Measurements from ENCODE around the gene DCAF7. TPM values are rescaled to one million over a fixed set of nuclear protein-coding genes. Genes with fewer than 3 reads are reported as not detected.

Gene DCAF7
- total RNA-seq, 4 donors from 2014 or later = 24.8 to 29.7 (median 25.9) TPM

DNA sequence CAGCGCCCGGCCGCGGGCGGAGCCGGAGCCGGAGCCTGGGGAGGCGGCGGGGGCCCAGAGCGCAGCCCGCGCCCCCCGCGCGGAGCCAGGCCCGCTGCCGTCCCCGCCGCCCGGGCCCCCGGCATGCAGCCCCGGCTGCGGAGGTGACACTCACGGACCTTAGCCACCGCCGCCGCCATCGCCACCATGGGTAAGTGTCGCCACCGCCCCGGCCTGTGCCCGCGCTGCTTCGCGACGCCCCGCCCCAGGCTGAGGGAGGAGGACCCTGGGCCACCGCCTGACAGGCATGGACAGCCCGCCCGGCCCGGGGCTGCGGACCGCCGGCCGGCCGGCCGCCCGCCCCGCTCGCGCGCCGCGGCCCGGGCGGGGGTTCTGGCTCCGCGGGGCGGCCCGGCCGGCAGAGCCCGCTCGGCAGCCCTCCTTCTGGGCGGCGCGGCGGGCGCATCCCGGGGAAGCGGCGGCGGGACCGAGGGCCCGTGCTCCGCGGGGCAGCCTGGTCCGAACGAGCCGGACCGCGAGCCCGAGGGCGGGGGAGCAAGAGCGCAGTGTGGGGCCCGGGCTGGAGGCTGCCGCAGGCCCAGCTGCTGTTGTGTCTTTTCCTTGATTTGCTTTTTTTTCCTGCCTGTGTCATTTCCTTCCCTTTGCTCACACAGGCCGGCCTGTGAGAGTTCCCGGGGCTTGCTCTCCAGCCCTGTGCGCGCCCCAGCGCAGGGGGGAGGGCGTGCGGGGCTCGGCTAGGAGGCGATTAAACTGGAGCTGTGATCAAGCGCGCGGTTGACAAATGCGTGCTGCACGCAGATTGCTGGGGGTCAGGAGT lies 72.5 kb downstream of the DCAF7 start:
- intact Hi-C loops (cut with DNase I) = no loop called here
- H3K27ac ChIP-seq = peak overlapping the region; percentile 89 to 99 (median 94)
- H3K4me1 ChIP-seq = peaks cover 20 to 54% (median 35%) of the 10 kb centered on the region in 3 donors
- no peaks in the 10 kb centered on the region for H3K27me3 ChIP-seq
- DNase-seq = peak; percentile 12
- H3K4me3 ChIP-seq = peak overlapping the region; percentile 68 to 89 (median 77)
- no peaks in the 10 kb centered on the region for H3K36me3 ChIP-seq
- no peaks in the 10 kb centered on the region for H3K9me3 ChIP-seq
- WGBS, 2 donors = 0% methylated on average over 11 to 23 of the region's 100 CpGs
- TF ChIP-seq, protein P1, sequence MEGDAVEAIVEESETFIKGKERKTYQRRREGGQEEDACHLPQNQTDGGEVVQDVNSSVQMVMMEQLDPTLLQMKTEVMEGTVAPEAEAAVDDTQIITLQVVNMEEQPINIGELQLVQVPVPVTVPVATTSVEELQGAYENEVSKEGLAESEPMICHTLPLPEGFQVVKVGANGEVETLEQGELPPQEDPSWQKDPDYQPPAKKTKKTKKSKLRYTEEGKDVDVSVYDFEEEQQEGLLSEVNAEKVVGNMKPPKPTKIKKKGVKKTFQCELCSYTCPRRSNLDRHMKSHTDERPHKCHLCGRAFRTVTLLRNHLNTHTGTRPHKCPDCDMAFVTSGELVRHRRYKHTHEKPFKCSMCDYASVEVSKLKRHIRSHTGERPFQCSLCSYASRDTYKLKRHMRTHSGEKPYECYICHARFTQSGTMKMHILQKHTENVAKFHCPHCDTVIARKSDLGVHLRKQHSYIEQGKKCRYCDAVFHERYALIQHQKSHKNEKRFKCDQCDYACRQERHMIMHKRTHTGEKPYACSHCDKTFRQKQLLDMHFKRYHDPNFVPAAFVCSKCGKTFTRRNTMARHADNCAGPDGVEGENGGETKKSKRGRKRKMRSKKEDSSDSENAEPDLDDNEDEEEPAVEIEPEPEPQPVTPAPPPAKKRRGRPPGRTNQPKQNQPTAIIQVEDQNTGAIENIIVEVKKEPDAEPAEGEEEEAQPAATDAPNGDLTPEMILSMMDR (IDR thresholded peaks at IDR 0.05) = no peak
- TF ChIP-seq POLR2A (IDR thresholded peaks at IDR 0.05) = peak in 1 of 4 donors; percentile 44

DNA sequence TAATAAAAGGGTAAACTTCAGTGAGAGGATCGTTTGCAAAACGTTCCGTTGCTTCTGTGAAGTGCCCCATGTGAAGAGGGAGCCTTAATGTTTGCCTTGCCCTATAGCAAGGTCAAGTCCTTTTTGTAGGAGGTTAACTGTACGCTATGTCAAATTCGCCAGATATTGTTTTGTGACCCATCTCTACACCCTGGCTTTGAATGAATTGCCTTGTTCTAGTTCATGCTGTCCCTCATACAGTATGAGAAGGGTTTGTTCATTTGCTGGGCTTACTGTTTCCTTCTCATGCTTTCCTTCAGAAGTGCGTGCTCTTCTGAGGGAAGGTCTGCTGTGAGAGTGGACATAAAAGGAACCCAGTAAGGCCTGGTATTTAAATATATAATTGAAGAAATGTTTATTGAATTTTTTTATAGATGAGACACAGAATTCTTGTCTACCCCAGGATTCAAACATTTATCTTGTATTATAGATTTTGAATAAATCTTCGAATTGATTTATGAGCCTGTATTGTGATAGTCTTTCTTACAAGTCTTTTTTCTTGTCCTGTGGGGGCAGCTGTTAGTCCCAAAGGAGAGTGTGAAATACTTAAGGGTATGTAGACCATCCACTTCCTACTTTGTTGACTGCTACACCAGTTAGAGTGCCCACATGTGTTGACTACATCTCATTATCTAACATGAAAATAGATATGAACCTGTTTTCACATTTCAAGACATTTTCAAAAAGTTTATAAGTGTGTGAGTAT lies 73.7 kb downstream of the DCAF7 start:
- WGBS, 2 donors = 47 to 55% methylated on average over 7 of the region's 7 CpGs
- peak overlapping the region in 3 of 4 donors; percentile 68 to 89 (median 81) for H3K4me3 ChIP-seq
- intact Hi-C loops (cut with DNase I) = no loop called here
- TF ChIP-seq POLR2A (IDR thresholded peaks at IDR 0.05) = no peak
- TF ChIP-seq, protein P1 (IDR thresholded peaks at IDR 0.05) = no peak
- H3K9me3 ChIP-seq = no peaks in the 10 kb centered on the region
- no peak for DNase-seq
- no peaks in the 10 kb centered on the region for H3K27me3 ChIP-seq
- peaks cover 20 to 62% (median 37%) of the 10 kb centered on the region in 3 donors for H3K4me1 ChIP-seq
- H3K36me3 ChIP-seq = no peaks in the 10 kb centered on the region
- H3K27ac ChIP-seq = peak overlapping the region in 3 of 4 donors; percentile 89 to 99 (median 96)

- Histone ChIP-seq H3K27me3 (no peaks in the 10 kb centered on the region), H3K4me3 (peak overlapping the region in 2 of 4 donors; percentile 81 to 89), H3K36me3 (no peaks in the 10 kb centered on the region), H3K27ac (peak overlapping the region in 1 of 4 donors; percentile 34), H3K4me1 (peaks cover 20 to 68% (median 42%) of the 10 kb centered on the region in 3 donors), H3K9me3 (no peaks in the 10 kb centered on the region)
- WGBS, 2 donors = 56 to 77% methylated on average over 1 of the region's 1 CpG
- no peak for DNase-seq
- no peak for TF ChIP-seq POLR2A (IDR thresholded peaks at IDR 0.05)
- TF ChIP-seq, protein P1 (IDR thresholded peaks at IDR 0.05) = no peak
- intact Hi-C loops (cut with DNase I) = no loop called here
Observed at GRCh38 chr17:63624531-63624880, 74.2 kb downstream of the DCAF7 start.

DNA sequence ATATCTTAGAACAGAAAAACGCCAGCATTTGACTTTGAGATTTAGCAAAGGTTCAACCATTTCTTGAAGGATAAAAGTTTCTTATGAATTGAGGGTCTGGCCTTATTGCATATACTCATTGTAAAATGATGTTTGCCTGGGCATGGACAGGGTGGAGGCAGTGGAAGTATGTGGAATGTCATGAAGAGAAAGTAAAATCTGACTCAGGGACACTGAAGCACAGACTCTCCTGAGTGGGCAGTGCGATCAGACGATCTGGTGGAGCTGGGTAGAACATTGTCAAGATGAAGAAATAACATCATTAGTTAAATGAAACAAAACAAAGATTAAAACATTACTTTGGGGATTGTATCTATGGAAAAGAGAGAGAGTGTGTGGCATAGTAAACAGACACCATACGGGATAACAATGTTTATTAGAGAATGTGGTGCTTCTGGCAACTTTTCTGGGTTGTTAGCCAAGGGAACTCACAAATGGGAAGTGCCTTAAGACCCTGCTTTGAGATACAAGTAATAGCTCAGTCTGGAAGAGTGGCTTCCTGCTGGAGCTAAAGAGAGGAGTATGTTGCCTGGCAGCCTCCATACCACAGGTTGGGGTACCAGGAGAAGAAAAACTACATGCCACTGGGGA lies 76.4 kb downstream of the DCAF7 start:
- H3K27me3 ChIP-seq = no peaks in the 10 kb centered on the region
- intact Hi-C loops (cut with DNase I) = no loop called here
- H3K4me1 ChIP-seq = peaks cover 28 to 83% (median 63%) of the 10 kb centered on the region in 3 donors
- H3K9me3 ChIP-seq = no peaks in the 10 kb centered on the region
- peak overlapping the region in 2 of 4 donors; percentile 19 to 34 for H3K27ac ChIP-seq
- TF ChIP-seq, protein P1 (IDR thresholded peaks at IDR 0.05) = no peak
- TF ChIP-seq POLR2A (IDR thresholded peaks at IDR 0.05) = no peak
- WGBS, 2 donors = 55 to 65% methylated on average over 4 of the region's 4 CpGs
- DNase-seq = no peak
- no peak overlapping the region for H3K4me3 ChIP-seq
- H3K36me3 ChIP-seq = no peaks in the 10 kb centered on the region
